ENCODE data around the gene GRAMD1B.
"Not testable (repeated sequence)": the region's sequence is repeated elsewhere in the genome, so short reads cannot be mapped to it uniquely, and the experiment has no call there.

The GRAMD1B gene

DNA sequence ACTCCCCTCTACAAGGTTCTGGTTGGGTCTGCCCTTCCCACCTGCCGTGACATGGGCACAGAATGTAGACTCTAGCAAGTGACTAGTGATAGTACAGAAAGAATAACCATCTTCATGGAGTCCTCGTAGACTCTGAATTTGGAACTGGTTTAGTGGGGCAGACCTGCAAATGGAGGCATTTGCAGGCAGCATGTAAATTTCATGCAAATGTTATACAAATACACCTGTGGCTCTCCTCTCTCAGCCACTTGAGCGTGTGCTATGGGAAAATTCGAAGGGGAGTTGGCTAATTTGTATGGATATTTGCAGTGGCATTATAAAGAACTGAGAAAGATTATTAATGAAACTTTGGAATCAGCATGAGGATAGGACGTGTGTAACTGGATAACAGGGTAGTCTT lies 139.3 kb downstream of the GRAMD1B start:
- TF ChIP-seq POLR2A (IDR thresholded peaks at IDR 0.05; ENCODE audit: extremely low read depth, insufficient read length) = no peak
- TF ChIP-seq MAX (IDR thresholded peaks at IDR 0.05; ENCODE audit: low read depth, low read length) = no peak
- DNase-seq (ENCODE audit: low read depth) = no peak
- no peak overlapping the region for H3K4me3 ChIP-seq (ENCODE audit: low read depth, low read length)

GRCh38 chr11:123570939-123571580 lies 141.0 kb downstream of the GRAMD1B start:
- TF ChIP-seq, protein P1, sequence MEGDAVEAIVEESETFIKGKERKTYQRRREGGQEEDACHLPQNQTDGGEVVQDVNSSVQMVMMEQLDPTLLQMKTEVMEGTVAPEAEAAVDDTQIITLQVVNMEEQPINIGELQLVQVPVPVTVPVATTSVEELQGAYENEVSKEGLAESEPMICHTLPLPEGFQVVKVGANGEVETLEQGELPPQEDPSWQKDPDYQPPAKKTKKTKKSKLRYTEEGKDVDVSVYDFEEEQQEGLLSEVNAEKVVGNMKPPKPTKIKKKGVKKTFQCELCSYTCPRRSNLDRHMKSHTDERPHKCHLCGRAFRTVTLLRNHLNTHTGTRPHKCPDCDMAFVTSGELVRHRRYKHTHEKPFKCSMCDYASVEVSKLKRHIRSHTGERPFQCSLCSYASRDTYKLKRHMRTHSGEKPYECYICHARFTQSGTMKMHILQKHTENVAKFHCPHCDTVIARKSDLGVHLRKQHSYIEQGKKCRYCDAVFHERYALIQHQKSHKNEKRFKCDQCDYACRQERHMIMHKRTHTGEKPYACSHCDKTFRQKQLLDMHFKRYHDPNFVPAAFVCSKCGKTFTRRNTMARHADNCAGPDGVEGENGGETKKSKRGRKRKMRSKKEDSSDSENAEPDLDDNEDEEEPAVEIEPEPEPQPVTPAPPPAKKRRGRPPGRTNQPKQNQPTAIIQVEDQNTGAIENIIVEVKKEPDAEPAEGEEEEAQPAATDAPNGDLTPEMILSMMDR (IDR thresholded peaks at IDR 0.05; ENCODE audit: low read depth, low read length) = no peak
- DNase-seq (ENCODE audit: low read depth) = peak; percentile 27
- no peak overlapping the region for H3K4me3 ChIP-seq (ENCODE audit: low read depth, low read length)

GRCh38 chr11:123572791-123573190 lies 142.7 kb downstream of the GRAMD1B start:
- H3K4me3 ChIP-seq (ENCODE audit: low read depth, low read length); DNase-seq (ENCODE audit: low read depth): not testable (repeated sequence)

DNA sequence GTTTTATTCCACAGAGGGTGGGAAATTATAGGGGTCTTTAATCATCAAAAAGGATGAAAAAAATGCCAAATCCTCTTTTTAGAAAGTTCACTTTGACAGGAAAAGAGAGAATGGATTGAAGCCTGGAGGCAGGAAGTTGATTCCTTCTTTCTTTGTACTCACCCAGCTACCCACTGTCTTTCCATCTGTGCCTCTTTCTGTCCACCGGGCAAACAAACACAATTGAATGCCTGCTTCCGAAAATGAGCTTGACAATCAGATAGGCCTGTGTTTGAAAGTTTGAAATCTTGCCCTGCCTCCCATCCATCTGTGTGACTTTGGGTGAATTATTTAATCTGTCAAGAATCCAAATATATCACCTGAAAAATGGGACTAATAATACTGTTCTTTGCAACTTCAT lies 143.2 kb downstream of the GRAMD1B start:
- H3K4me3 ChIP-seq (ENCODE audit: low read depth, low read length) = no peak overlapping the region
- no peak for DNase-seq (ENCODE audit: low read depth)
- TF ChIP-seq MAX (IDR thresholded peaks at IDR 0.05; ENCODE audit: low read depth, low read length) (no peak), POLR2A (IDR thresholded peaks at IDR 0.05; ENCODE audit: extremely low read depth, insufficient read length) (no peak), MYC (IDR thresholded peaks at IDR 0.05; ENCODE audit: low read depth, low read length) (no peak)
- TF ChIP-seq, protein P1 (IDR thresholded peaks at IDR 0.05; ENCODE audit: low read depth, low read length) = no peak

- H3K4me3 ChIP-seq (ENCODE audit: low read depth, low read length) = no peak overlapping the region
- no peak for TF ChIP-seq POLR2A (IDR thresholded peaks at IDR 0.05; ENCODE audit: extremely low read depth, insufficient read length)
- TF ChIP-seq, protein P1 (IDR thresholded peaks at IDR 0.05; ENCODE audit: low read depth, low read length) = no peak
- TF ChIP-seq MAX (IDR thresholded peaks at IDR 0.05; ENCODE audit: low read depth, low read length) = no peak
- no peak for TF ChIP-seq MYC (IDR thresholded peaks at IDR 0.05; ENCODE audit: low read depth, low read length)
- DNase-seq (ENCODE audit: low read depth) = no peak
Observed at GRCh38 chr11:123575441-123575840, 145.4 kb downstream of the GRAMD1B start.

GRCh38 chr11:123576082-123576481 lies 146.0 kb downstream of the GRAMD1B start:
- TF ChIP-seq POLR2A (IDR thresholded peaks at IDR 0.05; ENCODE audit: extremely low read depth, insufficient read length) (no peak), MAX (IDR thresholded peaks at IDR 0.05; ENCODE audit: low read depth, low read length) (no peak), MYC (IDR thresholded peaks at IDR 0.05; ENCODE audit: low read depth, low read length) (no peak)
- TF ChIP-seq, protein P1 (IDR thresholded peaks at IDR 0.05; ENCODE audit: low read depth, low read length) = no peak
- no peak for DNase-seq (ENCODE audit: low read depth)
- no peak overlapping the region for H3K4me3 ChIP-seq (ENCODE audit: low read depth, low read length)

DNA sequence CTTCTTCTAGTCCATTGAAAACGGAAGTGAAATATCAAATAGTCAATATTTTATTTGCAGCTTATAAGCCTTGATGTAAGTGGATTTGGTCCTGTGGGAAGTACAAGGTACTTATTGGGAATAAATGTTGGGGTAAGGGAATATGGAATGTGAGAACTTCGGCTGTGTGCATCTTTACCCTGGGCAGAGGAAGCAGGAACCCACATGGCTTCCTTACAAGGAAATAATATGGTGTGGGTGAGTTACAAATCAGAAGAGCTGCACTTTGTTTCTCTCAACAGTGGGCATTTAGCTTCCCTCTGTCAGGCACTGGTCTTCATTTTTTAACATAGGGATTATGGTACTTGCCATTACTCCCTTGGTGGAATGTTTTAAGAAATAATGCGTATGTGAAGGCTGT lies 146.4 kb downstream of the GRAMD1B start:
- no peak overlapping the region for H3K4me3 ChIP-seq (ENCODE audit: low read depth, low read length)
- TF ChIP-seq POLR2A (IDR thresholded peaks at IDR 0.05; ENCODE audit: extremely low read depth, insufficient read length) = no peak
- TF ChIP-seq, protein P1 (IDR thresholded peaks at IDR 0.05; ENCODE audit: low read depth, low read length) = no peak
- no peak for TF ChIP-seq MYC (IDR thresholded peaks at IDR 0.05; ENCODE audit: low read depth, low read length)
- TF ChIP-seq MAX (IDR thresholded peaks at IDR 0.05; ENCODE audit: low read depth, low read length) = no peak
- no peak for DNase-seq (ENCODE audit: low read depth)
